IMR-90 (cell line): ENCODE results near the gene DBNL. TPM values are rescaled to one million over a fixed set of nuclear protein-coding genes. Genes with fewer than 3 reads are reported as not detected.
A peak's percentile ranks its signal among the peaks of the same experiment; 100 is the strongest.

Experiments used
- ATAC-seq: fragments of 200-7000 bp; cut with Tn5 transposase; 2 replicates; pipeline ENCODE4 v1.9.1; 2020; ENCODE audit warnings: low read depth, mild to moderate bottlenecking, moderate library complexity
- BruUV-seq: library from RNA; stranded (reverse); fragments of 400-500 nt; replicated peaks from 2 replicates; lab custom pipeline; 2021; lab: Mats Ljungman, UMichigan
- CTCF ChIA-PET: fragments of 300-600 bp; formaldehyde crosslinking; extraction: SDS; loops from one replicate; lab custom pipeline; 2021; ENCODE audit warnings: antibody characterized with exemption; lab: Yijun Ruan, JAX
- POLR2A ChIA-PET: fragments of 300-600 bp; sonication (Branson Sonifier 250); formaldehyde crosslinking; loops from one replicate; lab custom pipeline; 2022; ENCODE audit warnings: antibody characterized with exemption; ENCODE audit not compliant: unreplicated experiment; lab: Charles Lee
- DNase-seq: peaks from one replicate; pipeline ENCODE4 v3.0.0; 2013
- H2AFZ ChIP-seq: replicated peaks from 2 replicates; pipeline ENCODE3; 2013; ENCODE audit warnings: low read length, mild to moderate bottlenecking; ENCODE audit not compliant: poor library complexity
- H2AK5ac ChIP-seq: 2 replicates; pipeline ENCODE4 v1.6.1; 2013; ENCODE audit warnings: low read depth, low read length, inconsistent platforms
- H2AK9ac ChIP-seq: replicated peaks from 2 replicates; pipeline ENCODE3; 2013; ENCODE audit warnings: mild to moderate bottlenecking, low read depth, low read length, moderate library complexity; ENCODE audit not compliant: poor library complexity
- H2BK120ac ChIP-seq: 2 replicates; pipeline ENCODE4 v1.6.1; 2013; ENCODE audit warnings: low read depth, low read length, inconsistent platforms
- H2BK15ac ChIP-seq: 3 replicates; pipeline ENCODE4 v1.6.1; 2013; ENCODE audit warnings: low read depth, low read length, inconsistent platforms
- H2BK20ac ChIP-seq: 2 replicates; pipeline ENCODE4 v1.6.1; 2013; ENCODE audit warnings: low read depth, mild to moderate bottlenecking, inconsistent platforms, low read length, moderate library complexity
- H2BK5ac ChIP-seq: 2 replicates; pipeline ENCODE4 v1.6.1; 2013; ENCODE audit warnings: mild to moderate bottlenecking, low read depth, low read length, inconsistent platforms; ENCODE audit not compliant: poor library complexity, severe bottlenecking
- H3K14ac ChIP-seq: replicated peaks from 2 replicates; pipeline ENCODE4 v1.6.1; 2013; ENCODE audit warnings: low read depth, low read length, inconsistent platforms
- H3K18ac ChIP-seq: 2 replicates; pipeline ENCODE4 v1.6.1; 2013; ENCODE audit warnings: low read depth, low read length, control low read depth
- H3K23ac ChIP-seq: 2 replicates; pipeline ENCODE4 v1.6.1; 2013; ENCODE audit warnings: low read depth, low read length, inconsistent platforms
- H3K27ac ChIP-seq: 2 replicates; pipeline ENCODE4 v1.5.1; 2013; ENCODE audit warnings: mild to moderate bottlenecking, control low read depth, low read length; ENCODE audit not compliant: insufficient read depth
- H3K27me3 ChIP-seq: 2 replicates; pipeline ENCODE4 v1.6.1; 2013; ENCODE audit warnings: low read length; ENCODE audit not compliant: control insufficient read depth, insufficient read depth
- H3K36me3 ChIP-seq: 2 replicates; pipeline ENCODE4 v1.6.1; 2013; ENCODE audit warnings: low read length, mixed read lengths; ENCODE audit not compliant: control insufficient read depth, insufficient read depth
- H3K4ac ChIP-seq: 2 replicates; pipeline ENCODE4 v1.6.1; 2013; ENCODE audit warnings: low read depth, low read length, inconsistent platforms
- H3K4me1 ChIP-seq: 2 replicates; pipeline ENCODE4 v1.6.1; 2013; ENCODE audit warnings: low read length, mixed read lengths; ENCODE audit not compliant: control insufficient read depth, insufficient read depth
- H3K4me2 ChIP-seq: 2 replicates; pipeline ENCODE4 v1.6.1; 2013; ENCODE audit warnings: low read depth, mild to moderate bottlenecking, control low read depth, low read length, moderate library complexity
- H3K4me3 ChIP-seq: 2 replicates; pipeline ENCODE4 v1.5.1; 2013; ENCODE audit warnings: low read depth, mild to moderate bottlenecking, control low read depth, low read length, moderate library complexity; ENCODE audit not compliant: insufficient read depth
- H3K56ac ChIP-seq: 2 replicates; pipeline ENCODE4 v1.6.1; 2013; ENCODE audit warnings: low read length, inconsistent platforms; ENCODE audit not compliant: insufficient read depth; ENCODE audit errors: extremely low read depth
- H3K79me1 ChIP-seq, 2 experiments: 2 replicates each; pipeline ENCODE4 v1.6.1; 2013; ENCODE audit warnings: low read length in 2 of 2, inconsistent platforms in 1 of 2, low read depth in 1 of 2
- H3K9ac ChIP-seq: 2 replicates; pipeline ENCODE4 v1.6.1; 2013; ENCODE audit warnings: low read depth, low read length, control low read depth
- H3K9me1 ChIP-seq: 2 replicates; pipeline ENCODE4 v1.6.1; 2013; ENCODE audit warnings: low read length, inconsistent platforms; ENCODE audit not compliant: insufficient read depth
- H3K9me3 ChIP-seq: 2 replicates; pipeline ENCODE4 v1.6.1; 2013; ENCODE audit warnings: low read length; ENCODE audit not compliant: control insufficient read depth, insufficient read depth
- H4K20me1 ChIP-seq: 2 replicates; pipeline ENCODE4 v1.6.1; 2013; ENCODE audit warnings: low read length, inconsistent platforms; ENCODE audit not compliant: insufficient read depth
- H4K5ac ChIP-seq: 2 replicates; pipeline ENCODE4 v1.6.1; 2013; ENCODE audit warnings: mild to moderate bottlenecking, low read depth, low read length, control low read depth
- H4K8ac ChIP-seq, 2 experiments: 2 replicates each; pipeline ENCODE4 v1.6.1; 2013; ENCODE audit warnings: low read depth in 2 of 2, low read length in 2 of 2, control low read depth in 1 of 2, inconsistent platforms in 1 of 2
- H4K91ac ChIP-seq: 2 replicates; pipeline ENCODE4 v1.6.1; 2013; ENCODE audit warnings: low read depth, low read length, inconsistent platforms; ENCODE audit not compliant: insufficient read depth
- BHLHE40 ChIP-seq: fragments of 150-350 bp; IDR thresholded peaks from 2 replicates; pipeline ENCODE4 v1.6.1; 2016; ENCODE audit warnings: mild to moderate bottlenecking, low read depth, low read length
- CEBPB ChIP-seq: IDR thresholded peaks from 2 replicates; pipeline ENCODE4 v1.6.1; 2012; ENCODE audit warnings: low read depth, low read length, improper control_type of control experiment
- CHD1 ChIP-seq: IDR thresholded peaks from 2 replicates; pipeline ENCODE4 v1.6.1; 2012; ENCODE audit warnings: low read depth, low read length, improper control_type of control experiment
- MAZ ChIP-seq: IDR thresholded peaks from 2 replicates; pipeline ENCODE4 v1.6.1; 2012; ENCODE audit warnings: low read depth, mild to moderate bottlenecking, low read length, improper control_type of control experiment, moderate library complexity, borderline replicate concordance
- RCOR1 ChIP-seq: IDR thresholded peaks from 2 replicates; pipeline ENCODE4 v1.6.1; 2012; ENCODE audit warnings: mild to moderate bottlenecking, low read length, improper control_type of control experiment; ENCODE audit not compliant: insufficient replicate concordance
- SMC3 ChIP-seq: fragments of 150-350 bp; IDR thresholded peaks from 2 replicates; pipeline ENCODE4 v1.6.1; 2016; ENCODE audit warnings: low read depth, mild to moderate bottlenecking, antibody characterized with exemption, low read length, moderate library complexity
- WGBS, 2 experiments: methylation state at CpG; one replicate each; pipeline versions ENCODE4 v1.1.5 to v1.1.7; 2013; ENCODE audit warnings: missing lambda C conversion rate in 2 of 2; ENCODE audit not compliant: insufficient read length in 1 of 2; ENCODE audit errors: extremely low coverage in 2 of 2; 5-methylcytosine and 5-hydroxymethylcytosine counted together
- dilution Hi-C: fragments of 300-500 bp; cut with HindIII; formaldehyde crosslinking; loops from one replicate; pipeline ENCODE4 v1.14.3; 2018; ENCODE audit warnings: low sequenced_read_pairs; ENCODE audit not compliant: unreplicated experiment
- in situ Hi-C: fragments of 300-500 bp; cut with MboI; formaldehyde crosslinking; loops from 3 replicates; pipeline ENCODE4 v1.14.3; 2019; ENCODE audit warnings: low sequenced_read_pairs, inconsistent platforms, mixed read lengths
- intact Hi-C: fragments of 100-400 bp; cut with micrococcal nuclease; formaldehyde crosslinking; loops from 2 replicates; pipeline ENCODE4 v1.10.0; 2022
- polyA plus RNA-seq, 3 experiments: library from polyadenylated mRNA; depleted of rRNA; stranded (reverse); fragments of >200 nt; gene quantifications; 2 replicates each; pipeline ENCODE4 v1.2.3, GENCODE V29; 2012; ENCODE audit warnings: low replicate concordance in 1 of 3
- total RNA-seq: library from RNA; depleted of rRNA; stranded (reverse); fragments of >200 nt; gene quantifications from 2 replicates; pipeline ENCODE4 v1.2.3, GENCODE V29; 2012
- TF ChIP-seq, protein P1 (sequence below): fragments of 150-350 bp; IDR thresholded peaks from 2 replicates; pipeline ENCODE4 v1.6.1; 2016; ENCODE audit warnings: low read depth, mild to moderate bottlenecking, low read length, moderate library complexity, borderline replicate concordance
- TF ChIP-seq, protein P2 (sequence below): conservative IDR thresholded peaks from 2 replicates; pipeline ENCODE4 v1.5.1; 2012; ENCODE audit warnings: mild to moderate bottlenecking, low read depth, low read length, improper control_type of control experiment
- TF ChIP-seq, protein P3 (sequence below): fragments of 150-350 bp; IDR thresholded peaks from 2 replicates; pipeline ENCODE4 v1.6.1; 2017; ENCODE audit warnings: mild to moderate bottlenecking, antibody characterized with exemption, low read length, low read depth

DBNL gene
- total and polyA plus RNA-seq, 2 of the 4 experiments (the other 2 are of a cell fraction): 157 to 179 TPM

DNA sequence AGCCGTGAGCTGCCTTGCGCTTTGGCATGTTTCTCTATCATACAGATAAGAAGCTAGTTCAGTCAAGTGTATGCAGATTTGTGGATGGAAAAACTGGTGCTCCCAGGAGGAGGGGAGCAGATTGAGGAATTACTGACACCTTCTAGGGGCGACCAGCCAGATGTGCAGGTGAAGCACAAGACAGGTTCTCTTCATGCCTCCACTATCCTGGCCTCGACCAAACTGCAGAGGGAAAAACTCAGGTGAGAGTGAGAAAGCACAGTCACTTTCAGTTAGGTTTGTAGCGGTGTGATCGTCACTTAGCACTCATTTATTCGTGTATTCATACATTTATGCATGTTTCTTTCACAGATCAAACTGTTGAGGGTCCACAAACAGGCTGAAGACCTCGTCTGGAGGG lies 600 bp upstream of the DBNL start:
- TF ChIP-seq CHD1 (no peak), MAZ (no peak), SMC3 (no peak), RCOR1 (no peak), BHLHE40 (no peak), CEBPB (no peak)
- TF ChIP-seq, protein P1, sequence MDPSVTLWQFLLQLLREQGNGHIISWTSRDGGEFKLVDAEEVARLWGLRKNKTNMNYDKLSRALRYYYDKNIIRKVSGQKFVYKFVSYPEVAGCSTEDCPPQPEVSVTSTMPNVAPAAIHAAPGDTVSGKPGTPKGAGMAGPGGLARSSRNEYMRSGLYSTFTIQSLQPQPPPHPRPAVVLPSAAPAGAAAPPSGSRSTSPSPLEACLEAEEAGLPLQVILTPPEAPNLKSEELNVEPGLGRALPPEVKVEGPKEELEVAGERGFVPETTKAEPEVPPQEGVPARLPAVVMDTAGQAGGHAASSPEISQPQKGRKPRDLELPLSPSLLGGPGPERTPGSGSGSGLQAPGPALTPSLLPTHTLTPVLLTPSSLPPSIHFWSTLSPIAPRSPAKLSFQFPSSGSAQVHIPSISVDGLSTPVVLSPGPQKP: no peak
- TF ChIP-seq, protein P2, sequence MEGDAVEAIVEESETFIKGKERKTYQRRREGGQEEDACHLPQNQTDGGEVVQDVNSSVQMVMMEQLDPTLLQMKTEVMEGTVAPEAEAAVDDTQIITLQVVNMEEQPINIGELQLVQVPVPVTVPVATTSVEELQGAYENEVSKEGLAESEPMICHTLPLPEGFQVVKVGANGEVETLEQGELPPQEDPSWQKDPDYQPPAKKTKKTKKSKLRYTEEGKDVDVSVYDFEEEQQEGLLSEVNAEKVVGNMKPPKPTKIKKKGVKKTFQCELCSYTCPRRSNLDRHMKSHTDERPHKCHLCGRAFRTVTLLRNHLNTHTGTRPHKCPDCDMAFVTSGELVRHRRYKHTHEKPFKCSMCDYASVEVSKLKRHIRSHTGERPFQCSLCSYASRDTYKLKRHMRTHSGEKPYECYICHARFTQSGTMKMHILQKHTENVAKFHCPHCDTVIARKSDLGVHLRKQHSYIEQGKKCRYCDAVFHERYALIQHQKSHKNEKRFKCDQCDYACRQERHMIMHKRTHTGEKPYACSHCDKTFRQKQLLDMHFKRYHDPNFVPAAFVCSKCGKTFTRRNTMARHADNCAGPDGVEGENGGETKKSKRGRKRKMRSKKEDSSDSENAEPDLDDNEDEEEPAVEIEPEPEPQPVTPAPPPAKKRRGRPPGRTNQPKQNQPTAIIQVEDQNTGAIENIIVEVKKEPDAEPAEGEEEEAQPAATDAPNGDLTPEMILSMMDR: no peak
- TF ChIP-seq, protein P3, sequence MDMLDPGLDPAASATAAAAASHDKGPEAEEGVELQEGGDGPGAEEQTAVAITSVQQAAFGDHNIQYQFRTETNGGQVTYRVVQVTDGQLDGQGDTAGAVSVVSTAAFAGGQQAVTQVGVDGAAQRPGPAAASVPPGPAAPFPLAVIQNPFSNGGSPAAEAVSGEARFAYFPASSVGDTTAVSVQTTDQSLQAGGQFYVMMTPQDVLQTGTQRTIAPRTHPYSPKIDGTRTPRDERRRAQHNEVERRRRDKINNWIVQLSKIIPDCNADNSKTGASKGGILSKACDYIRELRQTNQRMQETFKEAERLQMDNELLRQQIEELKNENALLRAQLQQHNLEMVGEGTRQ: no peak
- H3K4me3 ChIP-seq: peak overlapping the region; percentile 79
- in situ Hi-C loops: no loop called here
- ChIA-PET CTCF (no interaction called here), POLR2A (no interaction called here)
- DNase-seq (no peak), ATAC-seq (no peak)
- peak overlapping the region; percentile 98 for H3K9ac ChIP-seq
- BruUV-seq: no TSS peak
- peak overlapping the region; percentile 93 for H2AK9ac ChIP-seq
- H3K14ac ChIP-seq: peak overlapping the region; percentile 96
- H3K36me3 ChIP-seq: peaks cover 8% of the 10 kb centered on the region
- H4K91ac ChIP-seq: peak overlapping the region; percentile 81
- H3K23ac ChIP-seq: peak overlapping the region; percentile 82
- WGBS, 2 experiments: no CpG with 5 or more reads among the region's 8 CpGs
- H3K79me1 ChIP-seq: peaks cover 22 to 46% of the 10 kb centered on the region in 2 experiments
- H2BK15ac ChIP-seq: no peak overlapping the region; the same call in 2 of the 3 replicates
- peak overlapping the region; percentile 90; the same call in 1 of the 2 replicates for H2AK5ac ChIP-seq
- dilution Hi-C loops: no loop called here
- H3K56ac ChIP-seq: peak overlapping the region; percentile 91
- peak overlapping the region; percentile 92 for H3K4me2 ChIP-seq
- H3K9me3 ChIP-seq: no peaks in the 10 kb centered on the region
- peak overlapping the region; percentile 92 for H4K5ac ChIP-seq
- H4K8ac ChIP-seq: peak overlapping the region; percentile 98
- H3K9me1 ChIP-seq: peaks cover 21% of the 10 kb centered on the region
- H2BK20ac ChIP-seq: peak overlapping the region; percentile 11; the same call in 1 of the 2 replicates
- peak overlapping the region; percentile 98 for H2AFZ ChIP-seq
- no peaks in the 10 kb centered on the region for H3K27me3 ChIP-seq
- H3K18ac ChIP-seq: 0 out of 2 replicates have a peak overlapping the region, but pooled peaks have one; percentile 47
- H2BK120ac ChIP-seq: peak overlapping the region; percentile 45; the same call in 1 of the 2 replicates
- H4K20me1 ChIP-seq: peaks cover 27% of the 10 kb centered on the region
- H2BK5ac ChIP-seq: peak overlapping the region; percentile 88
- intact Hi-C loops: no loop called here
- H3K27ac ChIP-seq: peak overlapping the region; percentile 95
- peaks cover 10% of the 10 kb centered on the region for H3K4me1 ChIP-seq
- peak overlapping the region; percentile 95 for H3K4ac ChIP-seq
